ENCODE results near the gene TMEM98. TPM values are rescaled to one million over a fixed set of nuclear protein-coding genes. Genes with fewer than 3 reads are reported as not detected.

TMEM98 gene
- polyA plus RNA-seq, 1 donor (not counting 4 experiments of a cell fraction or from before 2014, with no cell fraction given): 66.8 TPM

DNA sequence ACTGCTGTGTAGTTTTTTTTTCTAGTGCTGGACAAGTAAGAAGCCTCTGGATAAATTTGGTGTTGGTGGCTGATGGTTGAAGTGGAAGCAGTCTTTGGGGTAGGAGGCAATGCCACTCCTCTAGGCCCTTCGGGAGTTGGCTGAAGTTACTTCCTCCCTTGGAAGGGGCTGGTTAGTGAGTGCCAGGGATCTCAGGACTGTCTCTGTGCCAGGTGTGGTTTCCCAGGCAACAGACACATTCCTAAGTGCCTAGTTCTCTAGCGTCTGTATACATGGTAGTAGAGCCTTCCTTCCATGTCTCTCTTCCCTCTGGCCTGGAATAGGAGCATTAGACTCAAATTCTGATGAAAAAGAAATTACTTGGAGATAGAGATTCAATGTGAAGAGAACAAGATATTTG lies 15.3 kb downstream of the TMEM98 start:
- Histone ChIP-seq H3K4me2 (ENCODE audit: control insufficient read depth, extremely low read depth, insufficient read depth, low read depth, low read length) (no peak overlapping the region), H3K4me3 (ENCODE audit: control insufficient read depth in 2 of 3, extremely low read depth in 1 of 3, insufficient read depth in 2 of 3, low read depth in 1 of 3, low read length in 3 of 3) (no peak overlapping the region), H3K4me1 (ENCODE audit: control insufficient read depth, extremely low read depth, insufficient read depth, low read length) (peaks cover 12% of the 10 kb centered on the region), H4K20me1 (ENCODE audit: control insufficient read depth, extremely low read depth, insufficient read depth, low read length) (no peaks in the 10 kb centered on the region), H3K27ac (ENCODE audit: control insufficient read depth, insufficient read depth, low read length) (no peak overlapping the region), H2AFZ (ENCODE audit: control insufficient read depth, low read length) (no peak overlapping the region), H3K9me1 (ENCODE audit: control insufficient read depth, extremely low read depth, insufficient read depth, low read length) (no peaks in the 10 kb centered on the region), H3K79me2 (ENCODE audit: control insufficient read depth, insufficient read depth, low read length) (no peaks in the 10 kb centered on the region), H3K9ac (ENCODE audit: control insufficient read depth, extremely low read depth, insufficient read depth, low read length) (no peak overlapping the region), H3K9me3 (ENCODE audit: control insufficient read depth, low read depth, low read length) (no peaks in the 10 kb centered on the region), H3K27me3 (ENCODE audit: control insufficient read depth, extremely low read depth, insufficient read depth, low read length) (no peaks in the 10 kb centered on the region), H3K36me3 (ENCODE audit: control insufficient read depth in 2 of 2, extremely low read depth in 1 of 2, insufficient read depth in 2 of 2, low read length in 2 of 2) (peaks cover 0 to 6% of the 10 kb centered on the region in 2 experiments)
- DNase-seq (ENCODE audit: low read depth, low spot score): no peak
- FAIRE-seq: peak; percentile 77
- dilution Hi-C loops (cut with MboI; ENCODE audit: extremely low pct_ligation_motif_present, low sequenced_read_pairs): no loop called here
- TF ChIP-seq EZH2 (IDR thresholded peaks at IDR 0.05; ENCODE audit: low read length): no peak
- TF ChIP-seq, protein P1, sequence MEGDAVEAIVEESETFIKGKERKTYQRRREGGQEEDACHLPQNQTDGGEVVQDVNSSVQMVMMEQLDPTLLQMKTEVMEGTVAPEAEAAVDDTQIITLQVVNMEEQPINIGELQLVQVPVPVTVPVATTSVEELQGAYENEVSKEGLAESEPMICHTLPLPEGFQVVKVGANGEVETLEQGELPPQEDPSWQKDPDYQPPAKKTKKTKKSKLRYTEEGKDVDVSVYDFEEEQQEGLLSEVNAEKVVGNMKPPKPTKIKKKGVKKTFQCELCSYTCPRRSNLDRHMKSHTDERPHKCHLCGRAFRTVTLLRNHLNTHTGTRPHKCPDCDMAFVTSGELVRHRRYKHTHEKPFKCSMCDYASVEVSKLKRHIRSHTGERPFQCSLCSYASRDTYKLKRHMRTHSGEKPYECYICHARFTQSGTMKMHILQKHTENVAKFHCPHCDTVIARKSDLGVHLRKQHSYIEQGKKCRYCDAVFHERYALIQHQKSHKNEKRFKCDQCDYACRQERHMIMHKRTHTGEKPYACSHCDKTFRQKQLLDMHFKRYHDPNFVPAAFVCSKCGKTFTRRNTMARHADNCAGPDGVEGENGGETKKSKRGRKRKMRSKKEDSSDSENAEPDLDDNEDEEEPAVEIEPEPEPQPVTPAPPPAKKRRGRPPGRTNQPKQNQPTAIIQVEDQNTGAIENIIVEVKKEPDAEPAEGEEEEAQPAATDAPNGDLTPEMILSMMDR (optimal IDR thresholded peaks at IDR 0.05 in 1 of 3, IDR thresholded peaks at IDR 0.05 in 1 of 3, conservative IDR thresholded peaks at IDR 0.05 in 1 of 3; ENCODE audit: extremely low read depth in 1 of 3, insufficient read depth in 2 of 3, low read length in 3 of 3): no peak

DNA sequence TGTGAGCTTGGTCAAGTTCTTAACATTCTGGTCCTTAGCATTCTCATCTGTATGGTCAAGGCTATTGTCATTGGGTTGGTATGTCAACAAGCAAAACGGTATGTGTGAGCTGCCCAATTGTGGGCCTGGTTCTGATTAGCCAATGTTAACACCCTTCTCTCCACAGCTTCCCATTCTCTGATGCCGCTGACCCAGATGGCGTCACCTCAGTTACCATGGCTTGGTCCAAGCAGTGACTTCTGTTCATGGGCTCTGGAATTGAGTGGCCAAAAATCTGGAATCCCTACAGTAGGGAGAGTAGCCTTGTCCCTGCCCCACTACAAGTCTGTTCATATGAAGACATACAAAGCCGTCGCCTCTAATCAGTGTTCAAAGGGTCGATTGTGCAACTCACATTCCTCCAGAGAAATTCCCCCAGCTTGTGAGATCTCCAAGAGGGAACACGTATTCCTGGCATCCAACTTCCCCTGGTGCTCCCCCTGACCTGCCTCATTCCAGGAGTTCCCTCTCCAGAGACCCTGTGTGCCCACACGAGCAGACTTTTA lies 15.8 kb downstream of the TMEM98 start:
- peaks cover 11% of the 10 kb centered on the region for H3K4me1 ChIP-seq (ENCODE audit: control insufficient read depth, extremely low read depth, insufficient read depth, low read length)
- peaks cover 0 to 6% of the 10 kb centered on the region in 2 experiments for H3K36me3 ChIP-seq (ENCODE audit: control insufficient read depth in 2 of 2, extremely low read depth in 1 of 2, insufficient read depth in 2 of 2, low read length in 2 of 2)
- H3K27ac ChIP-seq (ENCODE audit: control insufficient read depth, insufficient read depth, low read length): no peak overlapping the region
- no peak overlapping the region for H3K4me3 ChIP-seq (ENCODE audit: control insufficient read depth in 2 of 3, extremely low read depth in 1 of 3, insufficient read depth in 2 of 3, low read depth in 1 of 3, low read length in 3 of 3)
- H3K9me1 ChIP-seq (ENCODE audit: control insufficient read depth, extremely low read depth, insufficient read depth, low read length): no peaks in the 10 kb centered on the region
- DNase-seq (ENCODE audit: low read depth, low spot score) (no peak), FAIRE-seq (no peak)
- H2AFZ ChIP-seq (ENCODE audit: control insufficient read depth, low read length): no peak overlapping the region
- no peak overlapping the region for H3K9ac ChIP-seq (ENCODE audit: control insufficient read depth, extremely low read depth, insufficient read depth, low read length)
- no peaks in the 10 kb centered on the region for H3K79me2 ChIP-seq (ENCODE audit: control insufficient read depth, insufficient read depth, low read length)
- H3K27me3 ChIP-seq (ENCODE audit: control insufficient read depth, extremely low read depth, insufficient read depth, low read length): no peaks in the 10 kb centered on the region
- H4K20me1 ChIP-seq (ENCODE audit: control insufficient read depth, extremely low read depth, insufficient read depth, low read length): no peaks in the 10 kb centered on the region
- dilution Hi-C loops (cut with MboI; ENCODE audit: extremely low pct_ligation_motif_present, low sequenced_read_pairs): no loop called here
- H3K4me2 ChIP-seq (ENCODE audit: control insufficient read depth, extremely low read depth, insufficient read depth, low read depth, low read length): no peak overlapping the region
- TF ChIP-seq, protein P1 (optimal IDR thresholded peaks at IDR 0.05 in 1 of 3, IDR thresholded peaks at IDR 0.05 in 1 of 3, conservative IDR thresholded peaks at IDR 0.05 in 1 of 3; ENCODE audit: extremely low read depth in 1 of 3, insufficient read depth in 2 of 3, low read length in 3 of 3): no peak
- no peak for TF ChIP-seq EZH2 (IDR thresholded peaks at IDR 0.05; ENCODE audit: low read length)
- no peaks in the 10 kb centered on the region for H3K9me3 ChIP-seq (ENCODE audit: control insufficient read depth, low read depth, low read length)
